NCI-H146 treated with DMSO at 0.1 percent for 48 hours (cell line): Measurements from ENCODE around the gene TBRG1.

Source experiments
- DNase-seq: peaks from one replicate; lab custom pipeline; 2025; ENCODE audit not compliant: unreplicated experiment; lab: John Stamatoyannopoulos, UW

TBRG1 gene

DNA sequence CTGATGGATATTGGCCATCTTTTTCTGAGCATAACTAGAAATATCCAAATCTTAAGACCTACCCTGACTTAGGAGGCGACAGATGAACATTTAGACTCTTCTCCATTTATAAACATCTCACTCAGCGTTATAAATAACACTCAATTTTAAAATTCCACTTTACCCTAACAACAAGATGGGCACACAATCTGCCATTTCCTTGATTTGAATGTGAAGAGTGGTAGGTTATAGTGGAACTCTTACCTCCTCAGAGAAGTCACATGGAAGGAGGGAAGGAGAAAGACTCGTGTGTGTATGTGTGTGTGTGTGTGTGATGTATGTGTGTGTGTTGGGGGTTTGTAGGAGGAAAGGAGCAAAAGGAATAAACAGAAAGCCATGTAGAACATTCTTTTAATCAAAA lies 35.8 kb downstream of the TBRG1 start:
- no peak for DNase-seq

GRCh38 chr11:124658986-124659385 lies 36.3 kb downstream of the TBRG1 start:
- no peak for DNase-seq

DNA sequence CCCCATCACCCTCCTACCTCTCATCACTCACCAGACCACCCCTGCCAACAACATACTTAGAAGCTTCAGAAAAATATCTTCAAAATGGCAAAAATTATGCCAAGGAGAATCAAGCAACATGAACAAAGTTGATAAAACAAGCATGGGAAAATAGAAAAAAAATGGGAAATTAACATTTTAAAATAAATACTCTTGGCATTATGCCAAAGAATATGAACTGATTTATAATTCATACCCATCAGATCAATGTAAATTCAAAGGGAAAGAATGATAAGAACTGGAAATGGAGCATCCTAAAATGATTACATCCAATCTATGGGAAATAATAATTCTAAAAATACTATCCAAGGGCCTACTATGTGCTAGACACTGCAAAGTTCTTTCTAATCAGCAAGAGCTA lies 38.9 kb downstream of the TBRG1 start:
- no peak for DNase-seq

DNA sequence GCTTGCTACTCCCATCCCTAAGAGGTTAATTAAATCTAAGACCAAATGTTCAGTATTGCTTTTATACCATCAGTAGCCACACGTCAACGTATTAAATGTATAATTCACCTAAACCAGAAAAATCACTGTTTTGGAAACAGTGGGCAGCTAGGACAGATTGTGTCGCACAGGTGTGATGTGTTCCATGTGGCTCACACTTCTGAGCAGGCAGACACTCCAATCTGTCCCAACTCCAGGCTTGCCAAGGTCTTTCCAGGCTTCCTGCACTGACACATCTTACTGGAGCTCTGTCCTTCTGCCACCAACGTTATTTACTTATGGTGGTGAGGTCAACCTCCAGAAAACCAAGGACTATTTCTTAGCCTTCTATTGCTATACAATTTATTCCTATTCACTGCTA lies 39.4 kb downstream of the TBRG1 start:
- DNase-seq: no peak

GRCh38 chr11:124663861-124664260 lies 41.2 kb downstream of the TBRG1 start:
- DNase-seq: no peak

- no peak for DNase-seq
These were observed 44.9 kb downstream of the TBRG1 start for GRCh38 chr11:124667601-124668000.

- peak; percentile 37 for DNase-seq
These were observed 46.5 kb downstream of the TBRG1 start for GRCh38 chr11:124669193-124669592.

DNA sequence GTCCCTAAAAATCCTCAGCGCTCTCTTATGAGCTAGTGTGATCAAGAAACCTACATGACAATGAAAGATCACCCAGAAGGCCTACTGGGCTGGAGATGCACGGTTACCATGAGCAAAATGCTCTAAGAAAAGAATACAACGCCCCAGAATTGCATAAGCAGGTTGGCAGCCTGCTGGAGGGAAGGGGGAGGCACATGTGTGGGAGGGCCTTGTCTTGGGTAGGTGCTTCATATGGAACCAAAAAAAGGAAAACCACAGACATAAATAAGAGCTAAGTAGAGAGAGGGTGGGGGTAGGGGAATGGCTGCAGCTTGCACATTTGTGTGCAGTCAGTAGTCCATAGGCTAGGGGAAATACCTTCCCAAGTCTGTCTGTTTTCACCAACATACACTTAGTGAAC lies 48.1 kb downstream of the TBRG1 start:
- no peak for DNase-seq

DNA sequence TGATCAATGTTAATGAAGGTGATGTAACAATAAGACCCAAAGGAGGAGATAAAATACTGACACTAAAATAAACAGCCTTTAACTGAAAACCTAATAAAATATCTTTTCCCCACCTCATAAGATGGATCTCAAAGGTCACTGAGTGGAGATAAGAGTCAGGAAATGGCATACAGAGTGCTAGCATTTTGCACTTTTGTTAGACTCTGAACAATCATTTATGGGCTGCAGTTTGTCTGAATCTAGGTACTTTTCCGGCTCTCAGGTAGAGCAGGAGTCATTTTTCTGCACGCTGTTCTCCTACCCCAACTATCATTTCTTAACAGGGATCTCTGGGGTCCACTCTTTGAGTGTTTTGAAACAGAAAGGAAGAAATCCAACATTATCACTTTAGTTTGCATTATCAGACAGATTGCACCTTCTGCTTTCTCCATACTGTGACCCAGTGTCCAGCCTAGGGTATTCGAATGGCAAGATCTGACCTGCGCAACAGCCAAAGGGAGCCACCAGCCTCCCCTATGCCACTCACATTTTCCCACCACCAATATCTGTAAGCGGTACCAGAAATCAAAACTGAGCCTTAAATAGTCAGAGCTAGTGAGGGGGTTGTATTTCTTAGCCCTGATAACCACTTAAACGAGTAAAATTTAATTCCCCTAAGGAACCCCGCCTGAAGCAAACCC lies 50.0 kb downstream of the TBRG1 start:
- no peak for DNase-seq

GRCh38 chr11:124673333-124674167 lies 50.9 kb downstream of the TBRG1 start, which contains the start of the genes SIAE and SPA17:
Gene SIAE (minus strand): TSS chr11:124673739. CDS start chr11:124673708, 31 bp downstream.
Gene SPA17 (plus strand): TSS chr11:124673904. CDS start chr11:124675265, 1,361 bp downstream.
- peak; percentile 85 for DNase-seq

GRCh38 chr11:124674168-124674517 lies 51.5 kb downstream of the TBRG1 start:
- DNase-seq: no peak

- no peak for DNase-seq
These were observed 51.9 kb downstream of the TBRG1 start for GRCh38 chr11:124674571-124674970.

- no peak for DNase-seq
These were observed 53.7 kb downstream of the TBRG1 start for GRCh38 chr11:124676386-124676785.

GRCh38 chr11:124678416-124678815 lies 55.8 kb downstream of the TBRG1 start:
- no peak for DNase-seq

DNA sequence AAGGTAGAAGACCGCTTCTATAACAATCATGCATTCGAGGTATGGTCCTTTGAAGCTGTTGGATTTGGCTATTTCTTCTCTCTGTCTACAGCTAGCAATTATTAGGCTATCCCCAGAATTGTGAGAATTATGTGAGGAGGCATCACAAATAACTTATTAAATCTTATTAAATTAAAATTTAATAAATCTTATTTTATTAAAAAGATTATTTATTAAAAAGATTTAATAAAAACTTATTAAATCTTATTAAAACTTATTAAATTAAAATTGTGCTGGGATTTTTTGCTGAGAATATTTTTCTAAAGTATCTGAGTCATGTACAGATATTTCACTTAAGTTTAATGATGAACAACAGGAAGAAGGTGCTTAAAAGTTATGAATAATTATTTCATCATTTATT lies 58.8 kb downstream of the TBRG1 start:
- no peak for DNase-seq

- DNase-seq: no peak
These were observed 59.8 kb downstream of the TBRG1 start for GRCh38 chr11:124682443-124682842.
